SK-N-SH (cell line): ENCODE results near the gene MLLT10. TPM values are rescaled to one million over a fixed set of nuclear protein-coding genes. Genes with fewer than 3 reads are reported as not detected.

ENCODE experiments used
- CTCF ChIA-PET: fragments of 300-600, 350-600 bp; formaldehyde crosslinking; extraction: SDS; loops from one replicate; lab custom pipeline; 2021; lab: Yijun Ruan, JAX
- POLR2A ChIA-PET: fragments of 350-600 bp; sonication (Branson Sonifier 250); formaldehyde crosslinking; extraction: SDS; loops from one replicate; lab custom pipeline; 2020; ENCODE audit warnings: antibody characterized with exemption, inconsistent platforms; lab: Yijun Ruan, JAX
- DNase-seq: peaks from one replicate; pipeline ENCODE4 v3.0.0; 2012
- H2AFZ ChIP-seq: fragments of 200-600 bp; sonication (generic); 2 replicates; pipeline ENCODE4 v1.8.1; 2016; ENCODE audit warnings: antibody characterized with exemption, mild to moderate bottlenecking, low read depth
- H3F3A ChIP-seq: fragments of 200-600 bp; sonication (generic); replicated peaks from 2 replicates; pipeline ENCODE3; 2016; ENCODE audit warnings: antibody characterized with exemption, mild to moderate bottlenecking; ENCODE audit not compliant: insufficient read depth
- H3K27ac ChIP-seq, 2 experiments: fragments of 200-500 bp in 1 of 2; fragments of 200-600 bp in 1 of 2; sonication (Bioruptor generic) in 1 of 2; sonication (generic), shearing (Covaris generic) in 1 of 2; 2 replicates each; pipeline versions ENCODE4 v1.5.1 to v1.6.1; 2014 to 2016; ENCODE audit warnings: low read depth in 2 of 2, inconsistent platforms in 1 of 2, low read length in 1 of 2, mild to moderate bottlenecking in 1 of 2, mixed read lengths in 1 of 2
- H3K27me3 ChIP-seq: fragments of 200-600 bp; sonication (generic), shearing (Covaris generic); 2 replicates; pipeline ENCODE4 v1.6.1; 2016; ENCODE audit warnings: mixed run types; ENCODE audit not compliant: insufficient read depth
- H3K36me3 ChIP-seq, 2 experiments: fragments of 200-500 bp in 1 of 2; fragments of 200-600 bp in 1 of 2; sonication (Bioruptor generic) in 1 of 2; sonication (generic) in 1 of 2; replicated peaks in 1 of 2; 2 replicates each; pipeline versions ENCODE3 to v1.5.1; 2014 to 2016; ENCODE audit warnings: low read length in 1 of 2, mild to moderate bottlenecking in 1 of 2; ENCODE audit not compliant: insufficient read depth in 2 of 2, control insufficient read depth in 1 of 2
- H3K4me1 ChIP-seq, 2 experiments: fragments of 200-500 bp in 1 of 2; fragments of 200-600 bp in 1 of 2; sonication (Bioruptor generic) in 1 of 2; sonication (generic), shearing (Covaris generic) in 1 of 2; 2 replicates each; pipeline versions ENCODE4 v1.5.1 to v1.6.1; 2014 to 2016; ENCODE audit warnings: low read depth in 1 of 2, low read length in 1 of 2, mixed run types in 1 of 2; ENCODE audit not compliant: insufficient read depth in 2 of 2, control insufficient read depth in 1 of 2
- H3K4me2 ChIP-seq: fragments of 200-600 bp; sonication (generic), shearing (Covaris generic); 2 replicates; pipeline ENCODE4 v1.6.1; 2017; ENCODE audit warnings: mixed run types
- H3K4me3 ChIP-seq, 2 experiments: fragments of 200-500 bp in 1 of 2; fragments of 200-600 bp in 1 of 2; sonication (Bioruptor generic) in 1 of 2; sonication (generic), shearing (Covaris generic) in 1 of 2; 2 replicates each; pipeline versions ENCODE4 v1.5.1 to v1.8.1; 2014 to 2016; ENCODE audit warnings: low read depth in 2 of 2, inconsistent platforms in 1 of 2, low read length in 1 of 2, mild to moderate bottlenecking in 1 of 2, mixed read lengths in 1 of 2, moderate library complexity in 1 of 2
- H3K79me2 ChIP-seq: fragments of 200-600 bp; sonication (generic); 2 replicates; pipeline ENCODE4 v1.8.1; 2017; ENCODE audit warnings: mild to moderate bottlenecking; ENCODE audit not compliant: insufficient read depth
- H3K9ac ChIP-seq: fragments of 200-600 bp; sonication (generic); 2 replicates; pipeline ENCODE4 v1.6.1; 2017; ENCODE audit warnings: mixed run types
- H3K9me2 ChIP-seq: fragments of 200-600 bp; sonication (generic); 2 replicates; pipeline ENCODE4 v1.6.1; 2017; ENCODE audit warnings: mixed run types
- H3K9me3 ChIP-seq: fragments of 200-600 bp; sonication (generic); 2 replicates; pipeline ENCODE4 v1.6.1; 2017; ENCODE audit warnings: mixed run types, mild to moderate bottlenecking, moderate library complexity
- H4K20me1 ChIP-seq: fragments of 200-600 bp; sonication (generic); 2 replicates; pipeline ENCODE4 v1.6.1; 2017; ENCODE audit warnings: mild to moderate bottlenecking, mixed run types; ENCODE audit not compliant: insufficient read depth
- ELF1 ChIP-seq: IDR thresholded peaks from 2 replicates; pipeline ENCODE4 v1.4.0; 2012
- EP300 ChIP-seq, 2 experiments: IDR thresholded peaks; 2 replicates each; pipeline versions ENCODE4 v1.4.0 to v1.6.1; 2012; ENCODE audit warnings: borderline replicate concordance in 1 of 2, low read depth in 1 of 2, low read length in 1 of 2
- EZH2phosphoT487 ChIP-seq: fragments of 200-600 bp; sonication (generic); IDR thresholded peaks from 2 replicates; pipeline ENCODE4 v1.6.1; 2017; ENCODE audit warnings: low read depth, mixed run types, mild to moderate bottlenecking, antibody characterized with exemption, moderate library complexity, borderline replicate concordance
- FOXJ3 ChIP-seq: sonication (generic); formaldehyde crosslinking; IDR thresholded peaks from 2 replicates; pipeline ENCODE4 v1.5.1; 2020; ENCODE audit warnings: mild to moderate bottlenecking, missing genetic modification reagents
- MXI1 ChIP-seq: IDR thresholded peaks from 2 replicates; pipeline ENCODE4 v1.6.1; 2012; ENCODE audit warnings: mild to moderate bottlenecking, low read depth, low read length, improper control_type of control experiment
- NFIC ChIP-seq: IDR thresholded peaks from 2 replicates; pipeline ENCODE4 v1.4.0; 2012; ENCODE audit warnings: borderline replicate concordance
- PBX3 ChIP-seq: IDR thresholded peaks from 2 replicates; pipeline ENCODE4; 2012
- RCOR1 ChIP-seq: fragments of 150-350 bp; IDR thresholded peaks from 2 replicates; pipeline ENCODE4 v1.6.1; 2017; ENCODE audit warnings: antibody characterized with exemption, low read length
- REST ChIP-seq: IDR thresholded peaks from 2 replicates; pipeline ENCODE4 v1.6.1; 2012; ENCODE audit warnings: mild to moderate bottlenecking, low read depth, low read length, moderate library complexity
- SIN3A ChIP-seq: IDR thresholded peaks from 2 replicates; pipeline ENCODE4 v1.6.1; 2012; ENCODE audit warnings: low read depth, mild to moderate bottlenecking, low read length, moderate library complexity, borderline replicate concordance
- SMC3 ChIP-seq: IDR thresholded peaks from 2 replicates; pipeline ENCODE4 v1.6.1; 2012; ENCODE audit warnings: low read depth, low read length, improper control_type of control experiment
- YY1 ChIP-seq: IDR thresholded peaks from 2 replicates; pipeline ENCODE4 v1.4.0; 2012; ENCODE audit warnings: low read depth, mild to moderate bottlenecking
- WGBS: methylation state at CpG from one replicate; pipeline ENCODE4 v1.1.6; 2017; ENCODE audit warnings: low lambda C conversion rate; 5-methylcytosine and 5-hydroxymethylcytosine counted together
- polyA plus RNA-seq, 3 experiments: library from polyadenylated mRNA; depleted of rRNA; stranded (reverse); fragments of >200 nt; gene quantifications; 2 replicates each; pipeline ENCODE4 v1.2.3, GENCODE V29; 2012

The MLLT10 gene
- polyA plus RNA-seq, 1 of the 3 experiments (the other 2 are of a cell fraction) = 26.0 TPM

GRCh38 chr10:21511095-21511570 lies 22.9 kb upstream of the MLLT10 start:
- 92% methylated on average over 2 of the region's 2 CpGs for WGBS
- H3K27me3 ChIP-seq = no peaks in the 10 kb centered on the region
- no peaks in the 10 kb centered on the region for H3K36me3 ChIP-seq
- H3K9ac ChIP-seq = no peak overlapping the region
- no peak for DNase-seq
- TF ChIP-seq MXI1 (no peak), PBX3 (no peak), YY1 (no peak), SIN3A (no peak), EP300 (IDR thresholded peaks at IDR 0.05; ENCODE audit: borderline replicate concordance in 1 of 2, low read depth in 1 of 2, low read length in 1 of 2) (no peak), FOXJ3 (CRISPR knock-in tag) (no peak), NFIC (no peak), ELF1 (no peak), REST (no peak), RCOR1 (no peak), EZH2phosphoT487 (no peak), SMC3 (no peak)
- H3K4me1 ChIP-seq = peaks cover 9 to 12% of the 10 kb centered on the region in 2 experiments; a peak in 3 of 4 replicates
- ChIA-PET POLR2A (interaction anchor here (0.6 to 1.0 kb wide), 2 partner anchors 162 to 558 kb away, joined by 3 read pairs; no protein-coding TSS in a partner anchor), CTCF (interaction anchor here (0.5 to 1.8 kb wide), 4 partner anchors 13 to 220 kb away, joined by 3 to 9 read pairs (median 4); no protein-coding TSS in a partner anchor)
- peaks cover 13% of the 10 kb centered on the region for H3K79me2 ChIP-seq
- no peak overlapping the region for H3K4me2 ChIP-seq
- H4K20me1 ChIP-seq = no peaks in the 10 kb centered on the region
- H2AFZ ChIP-seq = no peak overlapping the region
- peaks cover 3% of the 10 kb centered on the region for H3F3A ChIP-seq
- no peaks in the 10 kb centered on the region for H3K9me2 ChIP-seq
- H3K4me3 ChIP-seq = no peak overlapping the region
- no peak overlapping the region for H3K27ac ChIP-seq
- H3K9me3 ChIP-seq = no peaks in the 10 kb centered on the region
